ENCODE data around the gene NECAP2. TPM values are rescaled to one million over a fixed set of nuclear protein-coding genes. Genes with fewer than 3 reads are reported as not detected.

NECAP2 gene
- total RNA-seq, 4 donors from 2014 or later = 36.0 to 60.1 (median 38.6) TPM

GRCh38 chr1:16438516-16438915 is 2.0 kb upstream of the NECAP2 start:
- TF ChIP-seq CTCF (IDR thresholded peaks at IDR 0.05) = no peak
- TF ChIP-seq POLR2A (IDR thresholded peaks at IDR 0.05) = no peak
- H3K36me3 ChIP-seq = no peaks in the 10 kb centered on the region
- H3K27me3 ChIP-seq = no peaks in the 10 kb centered on the region
- H3K9me3 ChIP-seq = no peaks in the 10 kb centered on the region
- no peak overlapping the region for H3K27ac ChIP-seq
- DNase-seq = no peak
- peaks cover 0 to 5% of the 10 kb centered on the region in 2 donors for H3K4me1 ChIP-seq
- intact Hi-C loops (cut with DNase I; ENCODE audit: low total_unique reads) = no loop called here
- no peak overlapping the region for H3K4me3 ChIP-seq

- TF ChIP-seq CTCF (IDR thresholded peaks at IDR 0.05) = no peak
- no peak for TF ChIP-seq POLR2A (IDR thresholded peaks at IDR 0.05)
- Histone ChIP-seq H3K27ac (no peak overlapping the region), H3K36me3 (no peaks in the 10 kb centered on the region), H3K4me3 (no peak overlapping the region), H3K27me3 (no peaks in the 10 kb centered on the region), H3K9me3 (no peaks in the 10 kb centered on the region), H3K4me1 (peaks cover 0 to 5% of the 10 kb centered on the region in 2 donors)
- DNase-seq = no peak
- intact Hi-C loops (cut with DNase I; ENCODE audit: low total_unique reads) = no loop called here
Measured at GRCh38 chr1:16438924-16439323, 1.6 kb upstream of the NECAP2 start.

- Histone ChIP-seq H3K9me3 (no peaks in the 10 kb centered on the region), H3K27ac (peak overlapping the region; percentile 65 to 70), H3K4me3 (peak overlapping the region; percentile 65 to 80), H3K4me1 (peaks cover 0 to 5% of the 10 kb centered on the region in 2 donors), H3K27me3 (no peaks in the 10 kb centered on the region), H3K36me3 (no peaks in the 10 kb centered on the region)
- TF ChIP-seq POLR2A (IDR thresholded peaks at IDR 0.05) = no peak
- intact Hi-C loops (cut with DNase I; ENCODE audit: low total_unique reads) = no loop called here
- DNase-seq = no peak
Measured at GRCh38 chr1:16440131-16440469, 424 bp upstream of the NECAP2 start.

- Histone ChIP-seq H3K9me3 (no peaks in the 10 kb centered on the region), H3K4me3 (peak overlapping the region; percentile 65 to 80), H3K36me3 (no peaks in the 10 kb centered on the region), H3K27ac (peak overlapping the region; percentile 60 to 70), H3K4me1 (peaks cover 0 to 5% of the 10 kb centered on the region in 2 donors), H3K27me3 (no peaks in the 10 kb centered on the region)
- TF ChIP-seq CTCF (IDR thresholded peaks at IDR 0.05) = no peak
- TF ChIP-seq POLR2A (IDR thresholded peaks at IDR 0.05) = no peak
- DNase-seq = no peak
- intact Hi-C loops (cut with DNase I; ENCODE audit: low total_unique reads) = no loop called here
Measured at GRCh38 chr1:16441282-16441665, 750 bp downstream of the NECAP2 start.

- intact Hi-C loops (cut with DNase I; ENCODE audit: low total_unique reads) = no loop called here
- no peak overlapping the region for H3K4me3 ChIP-seq
- no peaks in the 10 kb centered on the region for H3K36me3 ChIP-seq
- no peak overlapping the region for H3K27ac ChIP-seq
- H3K4me1 ChIP-seq = peaks cover 0 to 5% of the 10 kb centered on the region in 2 donors
- TF ChIP-seq CTCF (IDR thresholded peaks at IDR 0.05) (no peak), POLR2A (IDR thresholded peaks at IDR 0.05) (no peak)
- H3K9me3 ChIP-seq = no peaks in the 10 kb centered on the region
- H3K27me3 ChIP-seq = no peaks in the 10 kb centered on the region
- DNase-seq = no peak
Measured at GRCh38 chr1:16442265-16442664, 1.7 kb downstream of the NECAP2 start.

GRCh38 chr1:16442941-16443340 is 2.4 kb downstream of the NECAP2 start:
- H3K27me3 ChIP-seq = no peaks in the 10 kb centered on the region
- H3K36me3 ChIP-seq = no peaks in the 10 kb centered on the region
- no peak overlapping the region for H3K4me3 ChIP-seq
- H3K9me3 ChIP-seq = no peaks in the 10 kb centered on the region
- TF ChIP-seq POLR2A (IDR thresholded peaks at IDR 0.05) = no peak
- TF ChIP-seq CTCF (IDR thresholded peaks at IDR 0.05) = no peak
- no peak overlapping the region for H3K27ac ChIP-seq
- no peak for DNase-seq
- intact Hi-C loops (cut with DNase I; ENCODE audit: low total_unique reads) = no loop called here
- H3K4me1 ChIP-seq = peaks cover 0 to 5% of the 10 kb centered on the region in 2 donors

Measured in uterus (tissue), 4 donors.